Stimulated activated CD4-positive, alpha-beta T cell treated with anti-CD3 and anti-CD28 coated beads, Interleukin-12 subunit alpha, Interleukin-12 subunit beta, amount 100 ng/mL, for 24 hours (primary cell): ENCODE data around the gene SH2B2.
"Not testable (repeated sequence)": the region's sequence is repeated elsewhere in the genome, so short reads cannot be mapped to it uniquely, and the experiment has no call there.

Experiments used
- DNase-seq, 2 experiments: peaks; one replicate each; pipeline ENCODE4 v3.0.0-alpha.2; 2020; ENCODE audit warnings: low read depth in 2 of 2

Gene SH2B2

DNA sequence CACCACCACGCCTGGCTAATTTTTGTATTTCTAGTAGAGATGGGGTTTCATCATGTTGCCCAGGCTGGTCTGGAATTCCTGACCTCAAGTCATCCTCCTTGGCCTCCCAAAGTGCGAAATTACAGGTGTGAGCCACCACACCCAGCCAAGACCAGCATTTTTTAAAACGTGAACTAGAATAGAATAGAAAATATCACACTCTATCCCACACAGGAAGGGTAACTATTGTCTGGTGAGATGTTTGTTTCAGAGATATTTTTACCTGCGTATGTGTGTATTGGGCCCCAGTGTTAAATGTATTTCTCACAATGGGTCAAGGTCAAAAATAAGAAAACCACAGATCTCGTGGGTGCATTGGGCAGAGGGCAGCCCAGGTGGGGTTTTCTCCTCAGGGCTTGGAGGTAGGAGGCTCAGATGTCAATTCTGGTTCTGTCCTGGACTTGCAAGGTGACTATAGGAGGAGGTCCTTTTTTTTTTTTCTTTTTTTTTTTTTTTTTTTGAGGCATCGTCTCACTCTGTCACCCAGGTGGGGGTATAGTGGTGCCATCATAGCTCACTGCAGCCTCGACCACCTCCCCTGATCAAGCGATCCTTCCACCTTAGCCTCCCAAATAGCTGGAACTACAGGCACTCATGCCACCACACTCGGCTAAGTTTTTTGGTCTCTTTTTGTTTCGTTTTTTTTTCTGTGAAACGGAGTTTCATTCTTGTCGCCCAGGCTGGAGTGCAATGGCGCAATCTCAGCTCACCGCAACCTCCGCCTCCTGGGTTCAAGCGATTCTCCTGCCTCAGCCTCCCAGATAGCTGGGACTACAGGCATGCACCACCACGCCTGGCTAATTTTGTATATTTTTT, 19.0 kb downstream of the SH2B2 start:
- no peak for DNase-seq

- no peak for DNase-seq
Observed at GRCh38 chr7:102306916-102307677, 20.4 kb downstream of the SH2B2 start.

- DNase-seq, result no peak
Observed at GRCh38 chr7:102310414-102310815, 23.7 kb downstream of the SH2B2 start.

GRCh38 chr7:102312317-102312716, 25.6 kb downstream of the SH2B2 start:
- no peak for DNase-seq

- DNase-seq, result no peak
Observed at GRCh38 chr7:102313997-102314780, 27.5 kb downstream of the SH2B2 start.

- no peak for DNase-seq
Observed at GRCh38 chr7:102317231-102318059, 30.8 kb downstream of the SH2B2 start.

GRCh38 chr7:102318482-102318971, 31.9 kb downstream of the SH2B2 start:
- DNase-seq, result no peak

- no peak for DNase-seq
Observed at GRCh38 chr7:102319671-102320070, 33.0 kb downstream of the SH2B2 start.

GRCh38 chr7:102320181-102320580, 33.5 kb downstream of the SH2B2 start:
- DNase-seq, result no peak

GRCh38 chr7:102320601-102321350, 34.1 kb downstream of the SH2B2 start:
- no peak for DNase-seq

DNA sequence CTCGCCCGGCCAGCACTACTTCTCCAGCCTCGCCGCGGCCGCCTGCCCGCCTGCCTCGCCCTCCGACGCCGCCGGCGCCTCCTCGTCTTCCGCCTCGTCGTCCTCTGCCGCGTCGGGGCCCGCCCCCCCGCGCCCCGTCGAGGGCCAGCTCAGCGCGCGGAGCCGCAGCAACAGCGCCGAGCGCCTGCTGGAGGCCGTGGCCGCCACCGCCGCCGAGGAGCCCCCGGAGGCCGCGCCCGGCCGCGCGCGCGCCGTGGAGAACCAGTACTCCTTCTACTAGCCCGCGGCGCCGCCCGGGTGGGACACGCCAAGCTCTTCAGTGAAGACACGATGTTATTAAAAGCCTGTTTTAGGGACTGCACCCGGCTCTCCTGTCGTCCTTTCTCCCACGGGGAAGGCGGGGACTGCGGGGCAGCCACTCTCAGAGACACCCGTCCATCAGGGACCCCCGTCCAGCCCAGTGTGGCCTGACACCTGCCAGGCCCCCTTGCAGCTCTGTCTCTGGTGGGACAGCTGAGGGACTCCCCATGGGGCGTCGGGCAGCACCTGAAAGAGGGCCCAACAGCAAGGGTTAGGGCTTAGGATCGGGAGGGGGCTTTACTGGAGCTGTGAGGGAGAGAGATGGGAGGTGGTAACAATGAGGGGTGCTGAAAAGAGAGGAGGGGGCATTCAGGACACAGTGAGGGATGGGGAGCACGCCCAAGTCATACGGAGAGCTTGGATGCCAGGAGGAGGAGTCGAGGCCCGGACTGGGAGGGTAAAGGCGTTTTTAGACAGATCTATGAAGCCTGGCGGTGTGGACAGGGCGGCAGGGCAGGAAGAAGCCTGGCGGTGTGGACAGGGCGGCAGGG, 34.9 kb downstream of the SH2B2 start:
- no peak for DNase-seq

GRCh38 chr7:102322202-102322715, 35.6 kb downstream of the SH2B2 start:
- no peak for DNase-seq

DNA sequence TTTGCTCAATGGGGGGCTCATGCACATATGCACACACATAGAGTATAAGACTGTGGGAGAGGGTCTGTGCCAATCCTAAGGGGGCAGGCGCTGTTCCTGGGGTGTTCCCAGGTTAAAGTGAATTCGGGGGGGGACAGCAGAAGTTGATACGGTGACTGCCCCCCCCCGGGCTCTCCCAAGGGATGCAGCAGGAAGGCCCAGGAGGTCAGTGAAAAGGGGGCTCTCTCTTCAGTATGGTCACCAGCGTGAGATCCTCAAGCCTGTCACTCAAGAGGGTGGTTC, 37.2 kb downstream of the SH2B2 start:
- no peak for DNase-seq

DNA sequence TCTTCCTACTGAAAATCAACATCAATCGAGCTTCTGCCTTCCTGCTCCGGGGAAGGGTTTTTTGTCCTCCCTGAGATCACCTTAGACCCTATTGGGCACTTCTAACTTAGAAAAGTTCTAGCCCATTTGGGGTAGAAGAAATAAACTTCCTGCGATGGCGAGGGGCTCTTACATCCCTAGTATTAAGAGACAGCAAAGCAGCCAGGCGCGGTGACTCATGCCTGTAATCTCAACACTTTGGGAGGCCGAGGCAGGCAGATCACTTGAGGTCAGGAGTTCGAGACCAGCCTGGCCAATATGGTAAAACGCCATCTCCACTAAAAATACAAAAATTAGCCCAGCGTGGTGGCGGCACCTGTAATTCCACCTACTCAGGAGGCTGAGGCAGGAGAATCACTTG, 38.4 kb downstream of the SH2B2 start:
- DNase-seq, result not testable (repeated sequence)

- no peak for DNase-seq
Observed at GRCh38 chr7:102326157-102326889, 39.7 kb downstream of the SH2B2 start.

- not testable (repeated sequence) for DNase-seq
Observed at GRCh38 chr7:102327183-102327582, 40.5 kb downstream of the SH2B2 start.

- DNase-seq, result not testable (repeated sequence)
Observed at GRCh38 chr7:102328863-102329262, 42.2 kb downstream of the SH2B2 start.

DNA sequence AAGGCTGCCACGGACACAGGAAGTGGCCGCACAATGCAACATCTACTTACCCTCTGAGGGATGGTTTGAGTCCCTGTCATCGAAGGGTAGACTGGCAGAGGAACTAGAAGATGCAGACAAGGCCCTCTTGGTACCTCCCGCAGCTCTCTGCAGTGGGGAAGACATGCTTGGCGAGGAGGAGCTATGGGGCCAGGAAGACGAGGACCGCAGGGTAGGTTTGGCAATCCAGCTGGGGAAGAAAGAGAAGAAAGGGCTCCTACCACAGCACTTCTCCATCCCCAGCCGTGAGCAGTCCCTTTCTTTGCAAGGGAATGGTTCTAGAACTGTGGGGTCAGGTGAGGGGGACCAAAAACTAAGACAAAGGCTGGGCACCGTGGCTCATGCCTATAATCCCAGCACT, 42.7 kb downstream of the SH2B2 start:
- DNase-seq, result not testable (repeated sequence)
